Heart left ventricle (tissue), 16 donors: ENCODE data around the gene YBX1. TPM values are rescaled to one million over a fixed set of nuclear protein-coding genes. Genes with fewer than 3 reads are reported as not detected.
"Not testable (repeated sequence)": the region's sequence is repeated elsewhere in the genome, so short reads cannot be mapped to it uniquely, and the experiment has no call there.

Source experiments
- ATAC-seq, 4 donors: fragments of 200-7000 bp; cut with Tn5 transposase; one replicate each; pipeline ENCODE4 v1.9.1; 2020 to 2022; ENCODE audit warnings: moderate library complexity in 4 of 4, mild to moderate bottlenecking in 3 of 4, moderate number of reproducible peaks in 1 of 4
- DNase-seq, 5 donors: peaks; one replicate each; pipeline ENCODE4 v3.0.0-alpha.2; 2020
- H3K27ac ChIP-seq, 12 donors: fragments of 200-600 bp; sonication (generic) in 4 of 12; one replicate each; pipeline versions ENCODE4 v1.5.0 to v1.8.0; 2016 to 2022; ENCODE audit warnings: mild to moderate bottlenecking in 2 of 12
- H3K27me3 ChIP-seq, 9 donors: fragments of 200-600 bp; sonication (generic) in 2 of 9; one replicate each; pipeline versions ENCODE4 v1.5.1 to v1.8.0; 2016 to 2022; ENCODE audit warnings: mild to moderate bottlenecking in 3 of 9
- H3K36me3 ChIP-seq, 9 donors: fragments of 200-600 bp; sonication (generic) in 2 of 9; one replicate each; pipeline versions ENCODE4 v1.5.0 to v1.8.0; 2018 to 2022; ENCODE audit warnings: mild to moderate bottlenecking in 2 of 9
- H3K4me1 ChIP-seq, 12 donors: fragments of 200-600 bp; sonication (generic) in 4 of 12; one replicate each; pipeline versions ENCODE4 v1.5.0 to v1.8.0; 2016 to 2022; ENCODE audit warnings: mild to moderate bottlenecking in 3 of 12
- H3K4me3 ChIP-seq, 12 donors: fragments of 200-600 bp; sonication (generic) in 4 of 12; one replicate each; pipeline versions ENCODE4 v1.5.0 to v1.8.0; 2017 to 2022; ENCODE audit warnings: mild to moderate bottlenecking in 9 of 12, moderate library complexity in 4 of 12
- H3K9me3 ChIP-seq, 12 donors: fragments of 200-600 bp; sonication (generic) in 4 of 12; one replicate each; pipeline versions ENCODE4 v1.5.0 to v1.8.0; 2016 to 2022; ENCODE audit warnings: mild to moderate bottlenecking in 1 of 12
- POLR2A ChIP-seq, 2 donors: fragments of 450-650 bp; IDR thresholded peaks; one replicate each; pipeline ENCODE4 v1.6.1; 2017; ENCODE audit warnings: antibody characterized with exemption in 2 of 2, mild to moderate bottlenecking in 2 of 2, moderate library complexity in 2 of 2
- WGBS, 4 donors: extraction: QIAGEN DNeasy Blood & Tissue Kit in 2 of 4; methylation state at CpG; one replicate each; pipeline versions ENCODE4 v1.1.5 to v1.1.7; 2013 to 2018; 5-methylcytosine and 5-hydroxymethylcytosine counted together
- intact Hi-C, 10 donors: fragments of 100-400 bp; cut with DNase I; formaldehyde crosslinking; loops; one replicate each; pipeline versions ENCODE4 v1.11.1 to v1.14.2; 2022
- polyA plus RNA-seq, 2 donors: library from polyadenylated mRNA; stranded (reverse); fragments of 200-250 nt; gene quantifications; one replicate each; pipeline ENCODE4 v1.2.3, GENCODE V29; 2013
- total RNA-seq, 9 donors: library from RNA; depleted of rRNA in 2 of 9; stranded (reverse); fragments of >200 nt in 2 of 9; fragmentation: NEBNext Ultra II Directional in 3 of 9; extraction: Animal tissue kit (Norgen Biotek cat#: 25700) in 3 of 9; gene quantifications; one replicate each; pipeline versions ENCODE4 v1.1.0 to v1.2.4, GENCODE V29; 2016 to 2023
- TF ChIP-seq, protein P1 (sequence below), 12 donors: fragments of 200-600 bp; sonication (generic) in 4 of 12; IDR thresholded peaks; one replicate each; pipeline versions ENCODE4 v1.5.0 to v1.8.0; 2018 to 2022; ENCODE audit warnings: antibody characterized with exemption in 12 of 12, mild to moderate bottlenecking in 5 of 12
- donor health status: ischemic (EF 13 %, LVEDD 7.1; RV severe dilation, severe dysfunction).
- donor health status: healthy with polysubstance abuse.
- donor health status: DM: no; HTN: yes; CAD: no.
- donor health status: DM: no; HTN: no; CAD: no.
- donor health status: ischemic (EF 25% LVEDD 6.9; RV normal size, moderate dysfunction).
- donor health status: ischemic (EF 25% LVEDD 5.7; RV mildly dilated, moderate dysfunction).
- donor health status: healthy.
- donor health status: DM: yes; HTN: yes; CAD: no.
- donor health status: ischemic (EF 35%, LVEDD 5.7; RV mildly dilated, moderate dysfunction).
- donor health status: nonischemic (EF 11% LVEDD 7.7; RV severe dilation, severe dysfunction).
- donor health status: DM: yes; HTN: yes; CAD: no.
- donor health status: PGD.
- donor health status: ischemic (EF 29% LVEDD 5.4; RV normal size, mild dysfunction).
- donor health status: nonischemic (EF 23%, LVEDD 6.1; RV moderate dilation, normal function).

YBX1 gene
- total and polyA plus RNA-seq, 11 donors = 638 to 1,226 (median 788) TPM

DNA sequence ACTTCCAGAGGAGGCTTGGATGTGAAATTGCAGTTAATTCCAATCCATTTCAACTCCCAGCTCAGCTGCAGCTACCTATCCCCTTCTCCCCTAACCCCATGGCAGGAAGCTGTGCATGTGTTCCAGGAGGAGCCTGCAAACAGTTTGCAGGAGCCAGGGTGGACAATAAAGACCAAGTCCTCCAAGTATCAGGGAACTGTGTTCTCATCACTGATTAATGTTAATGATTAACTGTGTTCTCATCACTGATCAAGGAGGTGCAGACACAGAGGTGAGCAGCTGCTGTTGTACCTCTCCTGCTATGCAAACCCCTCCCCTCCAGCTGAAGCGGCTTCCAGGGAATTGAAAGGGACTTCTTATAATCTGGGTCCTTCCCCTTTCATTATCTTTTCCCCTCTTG is 38.6 kb downstream of the YBX1 start:
- ATAC-seq (no peak), DNase-seq (no peak)
- WGBS, 4 donors = 96 to 100% (median 98%) methylated on average over 1 of the region's 1 CpG
- intact Hi-C loops = no loop called here
- H3K27ac ChIP-seq = no peak overlapping the region
- no peaks in the 10 kb centered on the region for H3K4me1 ChIP-seq
- no peaks in the 10 kb centered on the region for H3K27me3 ChIP-seq
- H3K36me3 ChIP-seq = peaks cover 0 to 9% (median 0%) of the 10 kb centered on the region in 9 donors
- H3K4me3 ChIP-seq = no peak overlapping the region
- no peak for TF ChIP-seq POLR2A (IDR thresholded peaks at IDR 0.05)
- TF ChIP-seq, protein P1, sequence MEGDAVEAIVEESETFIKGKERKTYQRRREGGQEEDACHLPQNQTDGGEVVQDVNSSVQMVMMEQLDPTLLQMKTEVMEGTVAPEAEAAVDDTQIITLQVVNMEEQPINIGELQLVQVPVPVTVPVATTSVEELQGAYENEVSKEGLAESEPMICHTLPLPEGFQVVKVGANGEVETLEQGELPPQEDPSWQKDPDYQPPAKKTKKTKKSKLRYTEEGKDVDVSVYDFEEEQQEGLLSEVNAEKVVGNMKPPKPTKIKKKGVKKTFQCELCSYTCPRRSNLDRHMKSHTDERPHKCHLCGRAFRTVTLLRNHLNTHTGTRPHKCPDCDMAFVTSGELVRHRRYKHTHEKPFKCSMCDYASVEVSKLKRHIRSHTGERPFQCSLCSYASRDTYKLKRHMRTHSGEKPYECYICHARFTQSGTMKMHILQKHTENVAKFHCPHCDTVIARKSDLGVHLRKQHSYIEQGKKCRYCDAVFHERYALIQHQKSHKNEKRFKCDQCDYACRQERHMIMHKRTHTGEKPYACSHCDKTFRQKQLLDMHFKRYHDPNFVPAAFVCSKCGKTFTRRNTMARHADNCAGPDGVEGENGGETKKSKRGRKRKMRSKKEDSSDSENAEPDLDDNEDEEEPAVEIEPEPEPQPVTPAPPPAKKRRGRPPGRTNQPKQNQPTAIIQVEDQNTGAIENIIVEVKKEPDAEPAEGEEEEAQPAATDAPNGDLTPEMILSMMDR (IDR thresholded peaks at IDR 0.05) = no peak
- no peaks in the 10 kb centered on the region for H3K9me3 ChIP-seq

DNA sequence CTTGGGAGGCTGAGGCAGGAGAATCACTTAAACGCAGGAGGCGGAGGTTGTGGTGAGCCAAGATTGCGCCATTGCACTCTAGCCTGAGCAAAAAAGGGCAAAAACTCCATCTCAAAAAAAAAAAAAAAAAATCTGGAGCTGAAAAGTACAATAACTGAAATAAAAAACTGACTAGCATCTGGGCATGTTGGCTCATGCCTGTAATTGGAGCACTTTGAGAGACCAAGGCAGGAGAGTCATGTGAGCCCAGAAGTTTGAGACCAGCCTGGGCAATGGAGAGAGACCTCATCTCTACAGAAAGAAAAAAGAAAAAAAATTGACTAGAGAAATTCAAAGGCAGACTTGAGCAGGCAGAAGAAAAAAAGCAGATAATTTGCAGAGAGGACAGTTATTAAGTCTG is 39.7 kb downstream of the YBX1 start:
- TF ChIP-seq, protein P1 (IDR thresholded peaks at IDR 0.05) = no peak
- TF ChIP-seq POLR2A (IDR thresholded peaks at IDR 0.05) = no peak
- H3K36me3 ChIP-seq = peaks cover 0 to 9% (median 0%) of the 10 kb centered on the region in 9 donors
- H3K4me1 ChIP-seq = no peaks in the 10 kb centered on the region
- 93 to 98% (median 95%) methylated on average over 3 of the region's 3 CpGs for WGBS, 4 donors
- no peak for DNase-seq
- intact Hi-C loops = no loop called here
- ATAC-seq = no peak
- H3K27me3 ChIP-seq = no peaks in the 10 kb centered on the region
- H3K9me3 ChIP-seq = no peaks in the 10 kb centered on the region
- no peak overlapping the region for H3K4me3 ChIP-seq
- H3K27ac ChIP-seq = no peak overlapping the region

DNA sequence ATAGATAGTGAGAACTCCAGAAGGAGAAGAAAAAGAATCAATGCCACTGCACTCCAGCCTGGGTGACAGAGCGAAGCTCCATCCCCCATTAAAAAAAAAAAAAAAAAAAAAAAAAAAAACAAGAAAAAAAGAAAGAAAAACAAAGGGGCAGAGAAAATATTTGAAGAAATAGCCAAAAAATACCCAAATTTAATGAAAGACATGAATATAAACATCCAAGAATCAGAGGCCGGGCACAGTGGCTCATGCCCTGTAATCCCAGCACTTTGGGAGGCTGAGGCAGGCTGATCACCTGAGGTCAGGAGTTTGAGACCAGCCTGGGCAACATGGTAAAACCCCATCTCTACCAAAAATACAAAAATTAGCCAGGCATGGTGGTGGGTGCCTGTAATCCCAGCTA is 40.2 kb downstream of the YBX1 start:
- 90 to 98% (median 92%) methylated on average over 2 of the region's 2 CpGs for WGBS, 4 donors
- ATAC-seq, H3K4me1 ChIP-seq, DNase-seq, H3K36me3 ChIP-seq, intact Hi-C loops, H3K27me3 ChIP-seq, H3K27ac ChIP-seq, H3K9me3 ChIP-seq, H3K4me3 ChIP-seq: not testable (repeated sequence)

DNA sequence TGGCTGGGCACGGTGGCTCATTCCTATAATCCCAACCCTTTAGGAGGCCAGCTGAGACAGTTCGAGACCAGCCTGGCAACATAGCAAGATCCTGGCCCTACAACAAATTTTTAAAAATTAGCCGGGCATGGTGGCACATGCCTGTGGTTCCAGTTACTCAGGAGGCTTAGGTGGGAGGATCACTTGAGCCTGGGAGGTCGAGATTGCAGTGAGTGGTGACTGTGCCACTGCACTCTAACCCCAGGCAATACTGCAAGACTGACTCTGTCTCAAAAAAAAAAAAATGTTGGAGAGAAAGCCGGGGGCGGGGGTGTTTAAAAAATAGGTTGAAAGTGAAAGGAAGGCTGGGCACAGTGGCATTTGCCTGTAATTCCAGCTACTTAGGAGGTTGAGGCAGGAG is 41.3 kb downstream of the YBX1 start:
- Histone ChIP-seq H3K36me3 (peaks cover 0 to 7% (median 0%) of the 10 kb centered on the region in 9 donors), H3K9me3 (no peaks in the 10 kb centered on the region), H3K27ac (no peak overlapping the region), H3K4me3 (no peak overlapping the region), H3K27me3 (no peaks in the 10 kb centered on the region), H3K4me1 (no peaks in the 10 kb centered on the region)
- TF ChIP-seq, protein P1 (IDR thresholded peaks at IDR 0.05) = no peak
- TF ChIP-seq POLR2A (IDR thresholded peaks at IDR 0.05) = no peak
- ATAC-seq = no peak
- WGBS, 4 donors = 88 to 90% (median 88%) methylated on average over 6 of the region's 6 CpGs
- intact Hi-C loops = no loop called here
- no peak for DNase-seq

DNA sequence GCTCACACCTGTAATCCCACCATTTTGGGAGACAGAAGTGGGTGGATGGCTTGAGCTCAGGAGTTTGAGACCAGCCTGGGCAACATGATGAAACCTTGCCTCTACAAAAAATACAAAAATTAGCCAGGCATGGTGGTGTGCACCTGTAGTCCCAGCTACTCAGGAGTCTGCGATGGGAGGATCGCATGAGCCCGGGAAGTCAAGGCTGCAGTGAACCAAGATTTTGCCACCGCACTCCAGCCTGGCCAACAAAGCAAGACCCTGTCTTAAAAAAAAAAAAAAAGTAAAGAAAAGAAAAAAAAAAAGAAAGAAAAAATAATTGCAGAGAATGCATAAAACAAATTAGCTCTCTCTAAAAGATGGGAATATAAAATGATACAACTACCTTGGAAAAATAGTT is 43.6 kb downstream of the YBX1 start:
- DNase-seq, H3K36me3 ChIP-seq, H3K27ac ChIP-seq, H3K4me3 ChIP-seq, intact Hi-C loops, H3K4me1 ChIP-seq, H3K27me3 ChIP-seq, H3K9me3 ChIP-seq, ATAC-seq: not testable (repeated sequence)
- 96 to 100% (median 99%) methylated on average over 4 of the region's 4 CpGs for WGBS, 4 donors
